H9 (cell line): ENCODE data around the gene CARM1. TPM values are rescaled to one million over a fixed set of nuclear protein-coding genes. Genes with fewer than 3 reads are reported as not detected.

Source experiments
- DNase-seq: peaks from one replicate; pipeline ENCODE4 v3.0.0-alpha.2; 2017
- H2AFZ ChIP-seq: one replicate; pipeline ENCODE4 v1.6.1; 2013; ENCODE audit warnings: mild to moderate bottlenecking, low read length, control low read depth, moderate library complexity
- H2AK5ac ChIP-seq: 2 replicates; pipeline ENCODE4 v1.6.1; 2013; ENCODE audit warnings: low read length, control low read depth, mixed read lengths; ENCODE audit not compliant: insufficient read length
- H2BK120ac ChIP-seq: one replicate; pipeline ENCODE4 v1.6.1; 2013; ENCODE audit warnings: low read depth, mild to moderate bottlenecking, low read length, control low read depth, inconsistent platforms; ENCODE audit not compliant: poor library complexity, severe bottlenecking
- H2BK12ac ChIP-seq: 2 replicates; pipeline ENCODE4 v1.6.1; 2013; ENCODE audit warnings: low read length, control low read depth, mixed read lengths, low read depth; ENCODE audit not compliant: insufficient read length
- H2BK15ac ChIP-seq: 2 replicates; pipeline ENCODE4 v1.6.1; 2013; ENCODE audit warnings: low read depth, low read length, control low read depth
- H2BK20ac ChIP-seq: one replicate; pipeline ENCODE4 v1.6.1; 2013; ENCODE audit warnings: low read depth, mild to moderate bottlenecking, low read length, control low read depth, inconsistent platforms; ENCODE audit not compliant: poor library complexity, severe bottlenecking
- H2BK5ac ChIP-seq: 2 replicates; pipeline ENCODE4 v1.6.1; 2013; ENCODE audit warnings: low read length, control low read depth, mixed read lengths; ENCODE audit not compliant: insufficient read length
- H3K14ac ChIP-seq: 2 replicates; pipeline ENCODE4 v1.6.1; 2013; ENCODE audit warnings: low read length, control low read depth; ENCODE audit not compliant: insufficient read depth
- H3K18ac ChIP-seq: 2 replicates; pipeline ENCODE4 v1.6.1; 2013; ENCODE audit warnings: low read depth, mild to moderate bottlenecking, mixed read lengths, low read length, control low read depth; ENCODE audit not compliant: insufficient read length
- H3K23ac ChIP-seq: 2 replicates; pipeline ENCODE4 v1.6.1; 2013; ENCODE audit warnings: low read length, control low read depth, mixed read lengths, low read depth; ENCODE audit not compliant: insufficient read length
- H3K23me2 ChIP-seq: 2 replicates; pipeline ENCODE4 v1.6.1; 2013; ENCODE audit warnings: low read depth, mild to moderate bottlenecking, mixed read lengths, low read length, control low read depth; ENCODE audit not compliant: insufficient read length, poor library complexity, severe bottlenecking
- H3K27ac ChIP-seq: 2 replicates; pipeline ENCODE4 v1.5.1; 2013; ENCODE audit warnings: low read length, control low read depth, mixed read lengths, low read depth; ENCODE audit not compliant: insufficient read length
- H3K27me3 ChIP-seq: 2 replicates; pipeline ENCODE4 v1.6.1; 2013; ENCODE audit warnings: low read length, control low read depth, inconsistent platforms; ENCODE audit not compliant: insufficient read depth
- H3K4ac ChIP-seq: 2 replicates; pipeline ENCODE4 v1.6.1; 2013; ENCODE audit warnings: low read depth, mild to moderate bottlenecking, control low read depth, inconsistent platforms, low read length, moderate library complexity
- H3K4me1 ChIP-seq: 2 replicates; pipeline ENCODE4 v1.6.1; 2013; ENCODE audit warnings: low read length, control low read depth, inconsistent platforms; ENCODE audit not compliant: insufficient read depth
- H3K4me2 ChIP-seq: 2 replicates; pipeline ENCODE4 v1.6.1; 2013; ENCODE audit warnings: low read length, control low read depth, mixed read lengths; ENCODE audit not compliant: insufficient read length, insufficient read depth
- H3K56ac ChIP-seq: 2 replicates; pipeline ENCODE4 v1.6.1; 2013; ENCODE audit warnings: low read depth, mild to moderate bottlenecking, mixed read lengths, low read length, control low read depth; ENCODE audit not compliant: insufficient read length
- H3K79me1 ChIP-seq: 2 replicates; pipeline ENCODE4 v1.6.1; 2013; ENCODE audit warnings: low read depth, mild to moderate bottlenecking, moderate library complexity, low read length, control low read depth, inconsistent platforms; ENCODE audit not compliant: insufficient read depth, poor library complexity, severe bottlenecking
- H3K79me2 ChIP-seq: 2 replicates; pipeline ENCODE4 v1.6.1; 2013; ENCODE audit warnings: low read length, control low read depth, inconsistent platforms; ENCODE audit not compliant: insufficient read depth
- H3K9ac ChIP-seq: 2 replicates; pipeline ENCODE4 v1.6.1; 2013; ENCODE audit warnings: low read length, control low read depth, mixed read lengths; ENCODE audit not compliant: insufficient read length; ENCODE audit errors: extremely low read depth
- H3K9me3 ChIP-seq: one replicate; pipeline ENCODE4 v1.6.1; 2013; ENCODE audit warnings: low read depth, low read length, inconsistent platforms; ENCODE audit not compliant: control insufficient read depth
- H3T11ph ChIP-seq: one replicate; pipeline ENCODE4 v1.6.1; 2013; ENCODE audit warnings: mild to moderate bottlenecking, low read length, control low read depth, inconsistent platforms
- H4K20me1 ChIP-seq: one replicate; pipeline ENCODE4 v1.6.1; 2013; ENCODE audit not compliant: control insufficient read depth, insufficient read length, insufficient read depth
- H4K5ac ChIP-seq: 2 replicates; pipeline ENCODE4 v1.6.1; 2013; ENCODE audit warnings: low read depth, mild to moderate bottlenecking, mixed read lengths, low read length, control low read depth; ENCODE audit not compliant: insufficient read length
- H4K8ac ChIP-seq: replicated peaks from 2 replicates; pipeline ENCODE4 v1.6.1; 2013; ENCODE audit warnings: low read length, control low read depth, mixed read lengths, low read depth; ENCODE audit not compliant: insufficient read length
- H4K91ac ChIP-seq: 2 replicates; pipeline ENCODE4 v1.6.1; 2013; ENCODE audit warnings: low read depth, mild to moderate bottlenecking, moderate library complexity, mixed read lengths, low read length, control low read depth; ENCODE audit not compliant: insufficient read length
- H3K27ac Mint-ChIP-seq, 3 experiments: 2 replicates in 2 of 3; 3 replicates in 1 of 3; pipeline ENCODE4 v1.8.0; 2020 to 2021; ENCODE audit warnings: mixed read lengths in 3 of 3, mild to moderate bottlenecking in 1 of 3, moderate library complexity in 1 of 3
- H3K27me3 Mint-ChIP-seq: 2 replicates; pipeline ENCODE4 v1.8.0; 2021; ENCODE audit warnings: low read depth, mild to moderate bottlenecking, moderate library complexity, mixed read lengths
- H3K36me3 Mint-ChIP-seq, 3 experiments: 2 replicates in 2 of 3; 3 replicates in 1 of 3; pipeline ENCODE4 v1.8.0; 2020 to 2021; ENCODE audit warnings: low read depth in 3 of 3, mixed read lengths in 3 of 3; ENCODE audit not compliant: insufficient read depth in 1 of 3
- H3K4me1 Mint-ChIP-seq, 2 experiments: 2 replicates each; pipeline ENCODE4 v1.8.0; 2020; ENCODE audit warnings: mixed read lengths in 2 of 2
- H3K4me3 Mint-ChIP-seq, 2 experiments: 2 replicates in 1 of 2; 3 replicates in 1 of 2; pipeline ENCODE4 v1.8.0; 2020 to 2021; ENCODE audit warnings: mild to moderate bottlenecking in 2 of 2, mixed read lengths in 2 of 2, moderate library complexity in 1 of 2
- H3K9me3 Mint-ChIP-seq, 2 experiments: 2 replicates in 1 of 2; 3 replicates in 1 of 2; pipeline ENCODE4 v1.8.0; 2020; ENCODE audit warnings: mild to moderate bottlenecking in 2 of 2, mixed read lengths in 2 of 2, moderate library complexity in 1 of 2
- WGBS: extraction: QIAGEN DNeasy Blood & Tissue Kit; methylation state at CpG from one replicate; pipeline ENCODE4 v1.1.7; 2013; ENCODE audit warnings: missing lambda C conversion rate, low lambda C conversion rate, mixed read lengths; ENCODE audit not compliant: insufficient read length; ENCODE audit errors: extremely low coverage; 5-methylcytosine and 5-hydroxymethylcytosine counted together
- total RNA-seq: library from RNA; stranded (reverse); gene quantifications from 2 replicates; pipeline ENCODE4 v1.2.1, GENCODE V29; 2021
- TF ChIP-seq, protein P1 (sequence below): fragments of 200-600 bp; sonication (generic); conservative IDR thresholded peaks from 3 replicates; pipeline ENCODE4 v1.8.0; 2021; ENCODE audit warnings: antibody characterized with exemption, mild to moderate bottlenecking

CARM1 gene
- total RNA-seq, 1 experiment from 2014 or later, result 111 TPM

DNA sequence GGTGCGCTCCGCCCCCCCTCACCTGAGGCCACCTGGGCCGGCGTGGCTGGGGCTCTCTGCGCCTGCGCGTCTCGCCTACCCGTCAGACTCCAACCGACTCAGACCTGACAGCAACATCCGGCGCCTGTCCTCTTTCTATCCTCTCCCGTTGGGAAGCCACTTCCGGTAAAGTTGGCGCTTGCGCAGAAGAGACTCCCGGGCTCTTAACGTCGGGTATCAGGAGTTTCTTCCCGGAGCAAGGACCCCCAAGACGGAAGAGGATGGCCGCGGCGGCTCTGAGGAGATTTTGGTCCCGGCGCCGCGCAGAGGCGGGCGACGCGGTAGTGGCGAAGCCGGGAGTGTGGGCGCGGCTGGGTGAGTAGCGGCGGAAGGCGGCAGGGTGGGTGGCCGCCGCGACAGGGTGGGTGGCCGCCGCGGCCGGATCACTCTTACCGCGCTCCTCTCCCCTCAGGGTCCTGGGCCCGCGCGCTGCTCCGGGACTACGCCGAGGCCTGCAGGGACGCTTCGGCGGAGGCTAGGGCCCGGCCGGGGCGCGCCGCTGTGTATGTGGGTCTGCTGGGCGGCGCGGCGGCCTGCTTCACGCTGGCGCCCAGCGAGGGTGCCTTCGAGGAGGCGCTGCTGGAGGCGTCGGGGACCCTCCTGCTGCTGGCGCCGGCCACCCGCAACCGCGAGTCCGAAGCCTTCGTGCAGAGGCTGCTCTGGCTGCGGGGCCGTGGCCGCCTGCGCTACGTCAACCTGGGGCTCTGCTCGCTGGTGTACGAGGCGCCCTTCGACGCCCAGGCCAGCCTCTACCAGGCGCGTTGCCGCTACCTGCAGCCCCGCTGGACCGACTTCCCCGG is 57.4 kb downstream of the CARM1 start, which contains the start of the genes TIMM29 and YIPF2:
Gene TIMM29 (plus strand): TSS at position 249 of the 839 bp plus-strand sequence. CDS start 12 bp downstream, at position 261.
Gene YIPF2 (minus strand): TSS at position 77 of the 839 bp plus-strand sequence. CDS start 229 bp downstream, outside the sequence.
- Histone ChIP-seq H3K14ac (peak within 1 kb of the TSS; percentile 39; the same call in 1 of the 2 replicates), H2BK120ac (no peak within 1 kb of the TSS), H2BK5ac (no peak within 1 kb of the TSS), H4K91ac (no peak within 1 kb of the TSS), H3K18ac (no peak within 1 kb of the TSS), H3K56ac (no peak within 1 kb of the TSS), H2BK20ac (no peak within 1 kb of the TSS), H3K4me2 (peak within 1 kb of the TSS; percentile 86), H3K9ac (peak within 1 kb of the TSS; percentile 86), H2AFZ (no peak within 1 kb of the TSS), H3K4me1 (no peaks in the 10 kb centered on the region), H3K9me3 (no peaks in the 10 kb centered on the region), H4K20me1 (no peaks in the 10 kb centered on the region), H4K8ac (no peak within 1 kb of the TSS), H3K23me2 (peaks cover 14% of the 10 kb centered on the region), H2BK15ac (no peak within 1 kb of the TSS; the same call in 1 of the 2 replicates), H3T11ph (no peak within 1 kb of the TSS), H3K27me3 (no peaks in the 10 kb centered on the region), H3K79me2 (peaks cover 4% of the 10 kb centered on the region; the same call in 1 of the 2 replicates), H3K23ac (no peak within 1 kb of the TSS), H2AK5ac (no peak within 1 kb of the TSS), H3K4ac (no peak within 1 kb of the TSS), H3K27ac (no peak within 1 kb of the TSS), H4K5ac (no peak within 1 kb of the TSS), H2BK12ac (no peak within 1 kb of the TSS), H3K79me1 (no peaks in the 10 kb centered on the region)
- Mint-ChIP-seq H3K9me3 (no peaks in the 10 kb centered on the region), H3K36me3 (peaks cover 7 to 34% (median 30%) of the 10 kb centered on the region in 3 experiments; a peak in 6 of 7 replicates), H3K27ac (peak within 1 kb of the TSS; percentile 51 to 93 (median 92); a peak in 6 of 7 replicates), H3K27me3 (peaks cover 2% of the 10 kb centered on the region; the same call in 1 of the 2 replicates), H3K4me1 (peaks cover 12 to 17% of the 10 kb centered on the region in 2 experiments), H3K4me3 (peak within 1 kb of the TSS; percentile 93 to 94)
- TF ChIP-seq, protein P1, sequence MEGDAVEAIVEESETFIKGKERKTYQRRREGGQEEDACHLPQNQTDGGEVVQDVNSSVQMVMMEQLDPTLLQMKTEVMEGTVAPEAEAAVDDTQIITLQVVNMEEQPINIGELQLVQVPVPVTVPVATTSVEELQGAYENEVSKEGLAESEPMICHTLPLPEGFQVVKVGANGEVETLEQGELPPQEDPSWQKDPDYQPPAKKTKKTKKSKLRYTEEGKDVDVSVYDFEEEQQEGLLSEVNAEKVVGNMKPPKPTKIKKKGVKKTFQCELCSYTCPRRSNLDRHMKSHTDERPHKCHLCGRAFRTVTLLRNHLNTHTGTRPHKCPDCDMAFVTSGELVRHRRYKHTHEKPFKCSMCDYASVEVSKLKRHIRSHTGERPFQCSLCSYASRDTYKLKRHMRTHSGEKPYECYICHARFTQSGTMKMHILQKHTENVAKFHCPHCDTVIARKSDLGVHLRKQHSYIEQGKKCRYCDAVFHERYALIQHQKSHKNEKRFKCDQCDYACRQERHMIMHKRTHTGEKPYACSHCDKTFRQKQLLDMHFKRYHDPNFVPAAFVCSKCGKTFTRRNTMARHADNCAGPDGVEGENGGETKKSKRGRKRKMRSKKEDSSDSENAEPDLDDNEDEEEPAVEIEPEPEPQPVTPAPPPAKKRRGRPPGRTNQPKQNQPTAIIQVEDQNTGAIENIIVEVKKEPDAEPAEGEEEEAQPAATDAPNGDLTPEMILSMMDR, result no peak
- DNase-seq, result peak; percentile 98
- no CpG with 5 or more reads among the region's 96 CpGs for WGBS
